HEK293T (cell line): ENCODE measurements around the gene PCSK2.

Experiments
- CTCF ChIA-PET: fragments of 350-600 bp; formaldehyde crosslinking; extraction: SDS; loops from one replicate; lab custom pipeline; 2021; ENCODE audit warnings: antibody characterized with exemption, inconsistent platforms; lab: Yijun Ruan, JAX
- POLR2A ChIA-PET: fragments of 350-600 bp; formaldehyde crosslinking; extraction: SDS; loops from one replicate; lab custom pipeline; 2020; ENCODE audit warnings: antibody characterized with exemption, inconsistent platforms; lab: Yijun Ruan, JAX
- DNase-seq: peaks from one replicate; pipeline ENCODE4 v3.0.0; 2012; ENCODE audit warnings: mixed read lengths; ENCODE audit errors: extremely low spot score
- ARNT ChIP-seq: fragments of 450-650 bp; IDR thresholded peaks from 2 replicates; pipeline ENCODE4 v1.6.1; 2017; ENCODE audit warnings: mild to moderate bottlenecking
- BHLHE40 ChIP-seq: fragments of 450-650 bp; IDR thresholded peaks from 2 replicates; pipeline ENCODE4 v1.6.1; 2016; ENCODE audit warnings: mild to moderate bottlenecking, moderate library complexity, borderline replicate concordance
- CTBP1 ChIP-seq: fragments of 450-650 bp; IDR thresholded peaks from 2 replicates; pipeline ENCODE4 v1.6.1; 2016; ENCODE audit warnings: borderline replicate concordance
- ELF4 ChIP-seq: fragments of 450-650 bp; IDR thresholded peaks from 2 replicates; pipeline ENCODE4 v1.6.1; 2017; ENCODE audit warnings: antibody characterized with exemption
- FOXA1 ChIP-seq: fragments of 450-650 bp; IDR thresholded peaks from 2 replicates; pipeline ENCODE4 v1.6.1; 2016; ENCODE audit warnings: mild to moderate bottlenecking
- FOXK2 ChIP-seq: fragments of 450-650 bp; IDR thresholded peaks from 2 replicates; pipeline ENCODE4 v1.6.1; 2016; ENCODE audit warnings: mild to moderate bottlenecking
- FOXM1 ChIP-seq: fragments of 450-650 bp; IDR thresholded peaks from 2 replicates; pipeline ENCODE4 v1.6.1; 2017; ENCODE audit warnings: mild to moderate bottlenecking, borderline replicate concordance
- HDGF ChIP-seq: fragments of 450-650 bp; IDR thresholded peaks from 2 replicates; pipeline ENCODE4 v1.6.1; 2017; ENCODE audit warnings: antibody characterized with exemption, borderline replicate concordance
- L3MBTL2 ChIP-seq: fragments of 450-650 bp; conservative IDR thresholded peaks from 2 replicates; pipeline ENCODE4 v1.6.1; 2016; ENCODE audit warnings: mild to moderate bottlenecking
- LEF1 ChIP-seq: fragments of 450-650 bp; IDR thresholded peaks from 2 replicates; pipeline ENCODE4 v1.6.1; 2017; ENCODE audit warnings: mild to moderate bottlenecking, borderline replicate concordance
- NFRKB ChIP-seq: fragments of 450-650 bp; IDR thresholded peaks from 2 replicates; pipeline ENCODE4 v1.6.1; 2016; ENCODE audit warnings: mild to moderate bottlenecking, moderate library complexity
- SP1 ChIP-seq: fragments of 450-650 bp; IDR thresholded peaks from 2 replicates; pipeline ENCODE4 v1.6.1; 2017
- SUZ12 ChIP-seq: fragments of 450-650 bp; IDR thresholded peaks from 2 replicates; pipeline ENCODE4 v1.6.1; 2016; ENCODE audit warnings: mild to moderate bottlenecking
- TARDBP ChIP-seq: fragments of 450-650 bp; IDR thresholded peaks from 2 replicates; pipeline ENCODE4 v1.6.1; 2016
- ZNF384 ChIP-seq: fragments of 450-650 bp; IDR thresholded peaks from 2 replicates; pipeline ENCODE4 v1.6.1; 2016
- TF ChIP-seq, protein P1 (sequence below): fragments of 450-650 bp; IDR thresholded peaks from 2 replicates; pipeline ENCODE4 v1.6.1; 2016

PCSK2 gene

DNA sequence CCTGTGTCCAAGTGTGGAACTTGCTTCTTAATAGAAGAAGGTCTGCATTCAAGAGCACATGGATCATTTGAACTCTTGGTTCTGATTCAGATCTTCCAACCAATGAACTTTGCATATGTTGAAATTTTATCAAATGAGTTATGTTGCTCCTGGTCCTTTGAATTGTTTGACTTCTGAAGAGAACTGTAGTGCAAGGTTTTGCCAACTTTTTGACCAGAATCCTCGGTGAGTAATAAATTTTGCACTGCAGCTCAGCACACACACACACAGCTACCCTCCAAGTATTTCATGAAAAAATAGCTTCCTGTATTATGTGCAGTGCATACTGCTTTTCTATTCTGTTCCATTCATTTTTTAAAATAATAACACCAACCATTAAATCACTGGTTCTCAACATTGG lies 236.9 kb downstream of the PCSK2 start:
- no peak for DNase-seq
- TF ChIP-seq, protein P1, sequence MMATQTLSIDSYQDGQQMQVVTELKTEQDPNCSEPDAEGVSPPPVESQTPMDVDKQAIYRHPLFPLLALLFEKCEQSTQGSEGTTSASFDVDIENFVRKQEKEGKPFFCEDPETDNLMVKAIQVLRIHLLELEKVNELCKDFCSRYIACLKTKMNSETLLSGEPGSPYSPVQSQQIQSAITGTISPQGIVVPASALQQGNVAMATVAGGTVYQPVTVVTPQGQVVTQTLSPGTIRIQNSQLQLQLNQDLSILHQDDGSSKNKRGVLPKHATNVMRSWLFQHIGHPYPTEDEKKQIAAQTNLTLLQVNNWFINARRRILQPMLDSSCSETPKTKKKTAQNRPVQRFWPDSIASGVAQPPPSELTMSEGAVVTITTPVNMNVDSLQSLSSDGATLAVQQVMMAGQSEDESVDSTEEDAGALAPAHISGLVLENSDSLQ: no peak
- no peak for TF ChIP-seq NFRKB
- TF ChIP-seq SUZ12: no peak
- no peak for TF ChIP-seq FOXM1
- no peak for TF ChIP-seq HDGF
- no peak for TF ChIP-seq ZNF384
- TF ChIP-seq TARDBP: no peak
- no peak for TF ChIP-seq FOXK2
- TF ChIP-seq ELF4: no peak
- TF ChIP-seq L3MBTL2: no peak
- CTCF ChIA-PET: no interaction called here
- POLR2A ChIA-PET: no interaction called here

DNA sequence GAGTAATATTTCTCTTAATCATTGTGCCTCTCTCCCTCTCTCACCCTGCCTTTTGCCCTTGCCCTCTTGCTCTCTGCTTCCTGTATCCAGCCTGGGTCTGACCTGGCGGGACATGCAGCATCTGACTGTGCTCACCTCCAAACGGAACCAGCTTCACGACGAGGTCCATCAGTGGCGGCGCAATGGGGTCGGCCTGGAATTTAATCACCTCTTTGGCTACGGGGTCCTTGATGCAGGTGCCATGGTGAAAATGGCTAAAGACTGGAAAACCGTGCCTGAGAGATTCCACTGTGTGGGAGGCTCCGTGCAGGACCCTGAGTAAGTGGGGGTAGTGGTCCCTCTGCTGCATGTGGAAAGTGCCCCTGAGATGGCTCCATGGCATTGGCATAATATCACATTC lies 238.4 kb downstream of the PCSK2 start:
- CTCF ChIA-PET: no interaction called here
- POLR2A ChIA-PET: no interaction called here

DNA sequence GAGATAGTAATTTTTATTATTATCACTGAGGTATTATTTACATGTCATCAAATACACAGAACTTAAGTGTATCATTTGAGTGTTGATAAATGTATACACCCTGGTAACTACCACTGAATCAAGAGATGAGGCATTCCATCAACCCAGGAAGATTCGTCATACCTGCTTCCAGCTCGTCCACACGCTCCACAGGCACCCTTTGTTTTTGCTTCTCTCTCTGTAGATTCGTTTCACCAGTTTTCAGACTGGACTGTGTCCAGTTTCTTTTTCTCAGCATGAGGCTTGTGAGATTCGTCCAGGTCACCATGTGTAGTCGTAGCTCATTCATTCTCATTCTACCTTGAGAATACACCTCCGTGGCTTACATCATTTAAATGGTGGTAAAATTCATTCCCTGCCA lies 239.8 kb downstream of the PCSK2 start:
- DNase-seq: no peak
- no peak for TF ChIP-seq SP1
- no peak for TF ChIP-seq FOXK2
- TF ChIP-seq LEF1: no peak
- TF ChIP-seq HDGF: no peak
- no peak for TF ChIP-seq ZNF384
- TF ChIP-seq FOXM1: no peak
- no peak for TF ChIP-seq SUZ12
- no peak for TF ChIP-seq TARDBP
- TF ChIP-seq NFRKB: no peak
- TF ChIP-seq CTBP1: no peak
- TF ChIP-seq FOXA1: no peak
- TF ChIP-seq, protein P1: no peak
- TF ChIP-seq L3MBTL2: no peak
- no peak for TF ChIP-seq ELF4
- no peak for TF ChIP-seq ARNT
- TF ChIP-seq BHLHE40: no peak
- CTCF ChIA-PET: no interaction called here
- POLR2A ChIA-PET: no interaction called here

More for the DNA sequence above, 238.4 kb downstream of the PCSK2 start:
- TF ChIP-seq NFRKB (no peak), SUZ12 (no peak), L3MBTL2 (no peak), SP1 (no peak)
- DNase-seq: no peak

DNA sequence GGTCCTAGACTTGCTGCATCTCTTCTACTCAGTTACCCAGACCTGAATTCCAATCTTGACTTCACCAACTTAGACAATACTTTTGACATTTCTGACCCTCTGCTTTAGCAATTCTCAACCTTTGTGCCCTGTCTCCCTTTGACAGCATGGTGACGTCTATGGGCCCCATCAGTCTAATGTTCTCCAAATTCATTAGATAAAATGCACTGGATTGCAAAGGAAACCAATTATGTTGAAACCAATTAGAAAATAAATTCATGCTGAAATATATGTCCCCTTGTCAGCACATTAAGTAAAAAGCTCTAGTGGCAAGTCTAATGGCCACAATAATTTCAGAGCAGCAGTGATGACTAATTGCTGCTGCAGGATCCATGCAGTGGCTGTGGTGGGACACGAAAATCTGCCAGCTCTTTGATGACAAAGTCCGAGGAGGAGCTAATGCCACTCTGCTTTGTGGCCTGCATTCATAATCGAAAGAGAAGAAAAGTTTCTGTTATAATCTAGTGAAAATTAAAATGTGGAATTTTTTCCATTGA lies 240.3 kb downstream of the PCSK2 start:
- TF ChIP-seq SUZ12 (no peak), NFRKB (no peak), HDGF (no peak), ELF4 (no peak), ARNT (no peak), FOXA1 (no peak), LEF1 (no peak), FOXK2 (no peak), FOXM1 (no peak), TARDBP (no peak), ZNF384 (no peak)
- POLR2A ChIA-PET: no interaction called here
- CTCF ChIA-PET: no interaction called here
- DNase-seq: no peak

DNA sequence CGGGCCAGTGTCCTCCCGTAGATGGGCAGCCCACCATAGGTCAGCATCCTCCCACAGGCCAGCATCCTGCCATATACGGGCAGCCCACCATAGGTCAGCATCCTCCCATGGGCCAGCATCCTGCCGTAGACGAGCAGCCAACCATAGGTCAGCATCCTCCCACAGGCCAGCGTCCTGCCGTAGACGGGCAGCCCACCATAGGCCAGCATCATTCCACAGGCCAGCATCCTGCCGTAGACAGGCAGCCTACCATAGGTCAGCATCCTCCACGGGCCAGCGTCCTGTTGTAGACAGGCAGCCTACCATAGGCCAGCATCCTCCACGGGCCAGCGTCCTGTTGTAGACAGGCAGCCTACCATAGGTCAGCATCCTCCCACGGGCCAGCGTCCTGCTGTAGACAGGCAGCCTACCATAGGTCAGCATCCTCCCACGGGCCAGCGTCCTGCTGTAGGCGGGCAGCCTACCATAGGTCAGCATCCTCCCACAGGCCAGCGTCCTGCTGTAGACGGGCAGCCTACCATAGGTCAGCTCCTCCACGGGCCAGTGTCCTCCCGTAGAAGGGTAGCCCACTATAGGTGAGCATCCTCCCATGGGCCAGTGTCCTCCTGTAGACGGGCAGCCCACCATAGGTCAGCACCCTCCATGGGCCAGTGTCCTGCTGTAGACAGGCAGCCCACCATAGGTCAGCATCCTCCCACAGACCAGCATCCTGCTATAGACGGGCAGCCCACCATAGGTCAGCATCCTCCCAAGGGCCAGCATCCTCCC lies 241.4 kb downstream of the PCSK2 start:
- ChIA-PET CTCF (no interaction called here), POLR2A (no interaction called here)
- TF ChIP-seq CTBP1 (no peak), FOXM1 (no peak), NFRKB (no peak), SUZ12 (no peak), TARDBP (no peak), LEF1 (no peak), L3MBTL2 (no peak), FOXK2 (no peak), FOXA1 (no peak), ZNF384 (no peak), SP1 (no peak), ARNT (no peak), HDGF (no peak), BHLHE40 (no peak), ELF4 (no peak)
- TF ChIP-seq, protein P1: no peak
- DNase-seq: no peak

DNA sequence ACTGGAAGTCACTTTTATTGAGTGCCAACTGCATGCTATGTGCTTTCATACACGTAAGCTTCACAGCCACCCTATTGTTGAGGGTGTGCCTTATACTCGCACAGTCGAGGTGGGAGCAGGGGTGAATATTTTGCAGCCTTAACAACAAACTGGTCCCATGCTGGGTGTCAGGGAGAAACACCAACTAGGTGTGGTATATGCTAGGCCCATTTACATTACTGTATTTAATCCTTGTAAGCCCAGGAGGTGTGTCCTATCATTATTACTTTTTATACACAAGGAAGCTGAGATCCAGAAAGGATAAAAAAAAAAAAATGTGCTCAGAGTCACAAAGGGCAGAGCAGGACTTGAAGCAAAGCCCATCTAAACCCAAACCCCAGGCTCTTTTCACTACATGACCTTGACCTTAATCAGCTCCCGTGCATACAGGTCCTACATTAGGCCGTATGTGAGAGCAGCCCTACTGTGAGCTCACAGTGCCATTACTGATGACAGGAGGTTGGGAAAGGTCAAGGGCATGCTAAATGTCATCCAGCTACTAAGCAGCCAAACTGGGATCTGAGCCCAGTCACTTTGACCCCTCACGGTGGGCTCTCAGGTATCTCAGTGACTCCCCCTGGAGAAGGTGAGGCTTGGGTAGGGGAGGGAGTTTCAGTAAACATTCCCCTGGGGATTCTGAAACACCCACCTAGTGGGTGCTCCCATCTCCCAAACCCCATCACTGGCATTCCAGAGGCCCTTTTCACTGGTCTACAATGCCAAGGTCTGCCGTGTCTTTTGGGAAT lies 242.6 kb downstream of the PCSK2 start:
- no peak for DNase-seq
- TF ChIP-seq ARNT (no peak), FOXK2 (no peak), ELF4 (no peak), FOXM1 (no peak), HDGF (no peak), FOXA1 (no peak), L3MBTL2 (no peak), TARDBP (no peak), CTBP1 (no peak), NFRKB (no peak), SUZ12 (no peak), ZNF384 (no peak), LEF1 (no peak), SP1 (no peak), BHLHE40 (no peak)
- TF ChIP-seq, protein P1: no peak
- CTCF ChIA-PET: no interaction called here
- POLR2A ChIA-PET: no interaction called here
